ENCODE data around the gene HPSE2. TPM values are rescaled to one million over a fixed set of nuclear protein-coding genes. Genes with fewer than 3 reads are reported as not detected.

The HPSE2 gene
- total RNA-seq, 2 donors from 2014 or later, result 2.4 to 4.7 TPM

DNA sequence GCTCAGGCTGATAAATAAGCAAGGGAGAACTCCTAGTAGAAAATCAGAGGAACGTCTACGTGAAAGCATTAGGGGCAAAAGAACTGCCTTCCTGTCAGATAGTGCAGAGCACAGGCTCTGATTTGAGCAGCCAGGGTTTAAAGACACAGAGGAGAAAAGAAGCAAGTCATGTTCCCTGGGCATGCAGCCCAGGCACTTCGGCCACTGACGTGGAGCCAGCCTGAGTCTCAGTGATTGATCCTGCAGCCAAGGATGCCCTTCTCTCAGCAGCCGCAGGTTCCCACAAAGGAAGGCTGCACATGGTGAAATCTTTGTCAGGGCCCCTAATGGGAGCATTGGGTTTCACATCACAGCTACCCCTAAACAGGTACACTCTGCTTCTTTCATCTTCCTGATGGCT is 627.2 kb downstream of the HPSE2 start:
- TF ChIP-seq POLR2A (IDR thresholded peaks at IDR 0.05) (no peak), POLR2AphosphoS5 (IDR thresholded peaks at IDR 0.05) (peak; percentile 5)
- H3K4me3 ChIP-seq, result no peak overlapping the region
- intact Hi-C loops (cut with DNase I), result no loop called here
- no peaks in the 10 kb centered on the region for H3K27me3 ChIP-seq (replicated peaks; ENCODE audit: insufficient read depth)
- peaks cover 3% of the 10 kb centered on the region for H3K4me1 ChIP-seq (replicated peaks)
- H3K27ac ChIP-seq, result no peak overlapping the region
- 7% methylated on average over 5 of the region's 5 CpGs for WGBS
- H3K9me3 ChIP-seq, result no peaks in the 10 kb centered on the region
- DNase-seq (ENCODE audit: low spot score), result no peak
- no peaks in the 10 kb centered on the region for H3K36me3 ChIP-seq

DNA sequence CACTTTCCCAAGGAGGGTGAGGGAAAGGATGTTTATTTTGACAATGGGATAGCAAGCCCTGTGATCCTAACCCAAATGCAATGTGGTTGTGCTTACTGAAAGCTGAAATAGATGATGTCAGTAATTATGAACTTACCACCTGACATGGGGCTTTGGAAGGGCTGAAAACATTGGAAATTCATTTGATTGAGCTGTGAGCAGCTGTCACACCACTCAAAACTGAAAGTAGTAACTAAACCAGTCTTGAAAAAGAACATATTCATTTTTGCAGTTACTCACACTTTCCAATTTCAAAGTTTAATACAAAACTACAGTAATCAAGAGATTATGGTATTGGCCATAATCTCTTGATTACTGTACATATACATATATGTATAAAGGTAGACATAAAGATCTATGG is 633.4 kb downstream of the HPSE2 start:
- intact Hi-C loops (cut with DNase I), result no loop called here
- Histone ChIP-seq H3K27me3 (replicated peaks; ENCODE audit: insufficient read depth) (no peaks in the 10 kb centered on the region), H3K27ac (no peak overlapping the region), H3K36me3 (no peaks in the 10 kb centered on the region), H3K9me3 (no peaks in the 10 kb centered on the region), H3K4me3 (no peak overlapping the region), H3K4me1 (replicated peaks) (no peaks in the 10 kb centered on the region)
- TF ChIP-seq POLR2AphosphoS5 (IDR thresholded peaks at IDR 0.05), result no peak
- TF ChIP-seq, protein P1, sequence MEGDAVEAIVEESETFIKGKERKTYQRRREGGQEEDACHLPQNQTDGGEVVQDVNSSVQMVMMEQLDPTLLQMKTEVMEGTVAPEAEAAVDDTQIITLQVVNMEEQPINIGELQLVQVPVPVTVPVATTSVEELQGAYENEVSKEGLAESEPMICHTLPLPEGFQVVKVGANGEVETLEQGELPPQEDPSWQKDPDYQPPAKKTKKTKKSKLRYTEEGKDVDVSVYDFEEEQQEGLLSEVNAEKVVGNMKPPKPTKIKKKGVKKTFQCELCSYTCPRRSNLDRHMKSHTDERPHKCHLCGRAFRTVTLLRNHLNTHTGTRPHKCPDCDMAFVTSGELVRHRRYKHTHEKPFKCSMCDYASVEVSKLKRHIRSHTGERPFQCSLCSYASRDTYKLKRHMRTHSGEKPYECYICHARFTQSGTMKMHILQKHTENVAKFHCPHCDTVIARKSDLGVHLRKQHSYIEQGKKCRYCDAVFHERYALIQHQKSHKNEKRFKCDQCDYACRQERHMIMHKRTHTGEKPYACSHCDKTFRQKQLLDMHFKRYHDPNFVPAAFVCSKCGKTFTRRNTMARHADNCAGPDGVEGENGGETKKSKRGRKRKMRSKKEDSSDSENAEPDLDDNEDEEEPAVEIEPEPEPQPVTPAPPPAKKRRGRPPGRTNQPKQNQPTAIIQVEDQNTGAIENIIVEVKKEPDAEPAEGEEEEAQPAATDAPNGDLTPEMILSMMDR (IDR thresholded peaks at IDR 0.05), result no peak
- TF ChIP-seq POLR2A (IDR thresholded peaks at IDR 0.05), result no peak
- no peak for DNase-seq (ENCODE audit: low spot score)

DNA sequence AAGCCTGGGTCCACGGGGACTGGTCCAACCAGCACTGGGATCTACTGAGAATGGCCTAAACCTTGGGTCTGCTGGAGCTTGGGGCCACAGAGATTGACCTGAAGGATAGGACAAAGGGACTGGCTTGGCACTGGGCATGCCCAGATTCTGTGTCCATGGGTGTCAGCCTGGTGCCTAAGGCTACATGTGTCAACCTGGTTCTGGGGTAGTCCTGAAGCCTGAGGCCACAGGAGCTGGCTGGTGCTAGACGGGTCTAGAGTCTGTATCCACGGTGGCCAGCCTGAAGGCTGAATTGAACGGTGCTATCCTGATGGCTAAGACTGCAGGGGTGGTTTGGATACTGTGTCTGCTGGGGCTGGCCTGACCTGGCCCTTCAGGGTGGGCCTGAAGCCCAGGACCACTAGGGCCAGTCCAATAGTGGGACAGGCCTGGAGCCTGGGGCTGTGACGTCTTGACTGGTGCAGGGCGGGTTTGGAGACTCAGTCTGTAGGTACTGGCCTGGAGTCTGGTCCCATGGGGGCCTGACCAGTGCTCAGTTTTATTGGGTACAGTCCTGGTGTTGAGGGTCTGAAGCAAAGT is 636.5 kb downstream of the HPSE2 start:
- no peak overlapping the region for H3K27ac ChIP-seq
- no peaks in the 10 kb centered on the region for H3K4me1 ChIP-seq (replicated peaks)
- H3K27me3 ChIP-seq (replicated peaks; ENCODE audit: insufficient read depth), result no peaks in the 10 kb centered on the region
- TF ChIP-seq POLR2AphosphoS5 (IDR thresholded peaks at IDR 0.05), result no peak
- TF ChIP-seq, protein P1 (IDR thresholded peaks at IDR 0.05), result no peak
- no peak overlapping the region for H3K4me3 ChIP-seq
- H3K36me3 ChIP-seq, result no peaks in the 10 kb centered on the region
- 95% methylated on average over 6 of the region's 6 CpGs for WGBS
- no peak for DNase-seq (ENCODE audit: low spot score)
- H3K9me3 ChIP-seq, result no peaks in the 10 kb centered on the region
- intact Hi-C loops (cut with DNase I), result no loop called here

DNA sequence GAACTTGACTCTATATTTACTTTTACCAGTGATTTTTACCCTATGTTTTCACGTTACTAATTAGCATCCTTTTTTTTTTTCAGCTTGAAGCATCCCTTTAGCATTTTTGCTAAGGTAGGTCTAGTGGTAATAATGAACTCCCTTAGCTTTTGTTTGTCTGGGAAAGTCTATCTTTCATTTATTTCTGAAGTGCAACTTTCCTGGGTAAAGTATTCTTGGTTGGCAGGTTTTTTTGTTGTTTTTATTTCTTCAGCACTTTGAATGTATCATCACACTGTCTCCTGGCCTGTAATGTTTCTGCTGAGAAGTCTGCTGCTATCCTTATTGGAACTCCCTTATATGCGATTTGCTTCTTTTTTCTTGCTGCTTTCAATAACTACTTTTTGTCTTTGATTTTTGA is 639.2 kb downstream of the HPSE2 start:
- intact Hi-C loops (cut with DNase I), result no loop called here
- Histone ChIP-seq H3K36me3 (no peaks in the 10 kb centered on the region), H3K9me3 (no peaks in the 10 kb centered on the region), H3K4me3 (no peak overlapping the region), H3K27me3 (replicated peaks; ENCODE audit: insufficient read depth) (no peaks in the 10 kb centered on the region), H3K4me1 (replicated peaks) (no peaks in the 10 kb centered on the region), H3K27ac (no peak overlapping the region)
- TF ChIP-seq, protein P1 (IDR thresholded peaks at IDR 0.05), result no peak
- TF ChIP-seq POLR2A (IDR thresholded peaks at IDR 0.05) (no peak), POLR2AphosphoS5 (IDR thresholded peaks at IDR 0.05) (no peak)
- DNase-seq (ENCODE audit: low spot score), result no peak
- WGBS, result 93% methylated on average over 2 of the region's 2 CpGs

DNA sequence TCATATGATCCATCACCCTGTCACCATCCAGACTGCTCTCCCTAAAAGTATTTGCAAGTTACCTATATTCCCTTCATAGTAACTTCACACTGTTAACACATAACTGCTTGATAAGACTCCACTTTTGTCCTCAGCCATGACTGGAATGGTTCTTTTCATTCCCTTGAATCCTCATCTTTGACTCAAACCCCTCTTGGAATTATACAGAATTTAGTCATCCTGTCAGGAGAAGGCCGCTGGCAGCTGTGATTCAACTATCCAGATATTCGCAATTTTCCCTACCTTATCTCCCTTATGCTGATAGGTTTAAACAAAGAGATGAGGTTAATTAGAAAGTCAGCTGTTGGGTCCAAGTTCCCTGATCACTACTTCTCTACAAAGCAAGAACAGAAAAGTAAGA is 646.0 kb downstream of the HPSE2 start:
- WGBS, result 87% methylated on average over 2 of the region's 2 CpGs
- TF ChIP-seq, protein P1 (IDR thresholded peaks at IDR 0.05), result no peak
- TF ChIP-seq POLR2AphosphoS5 (IDR thresholded peaks at IDR 0.05) (no peak), POLR2A (IDR thresholded peaks at IDR 0.05) (no peak)
- H3K36me3 ChIP-seq, result no peaks in the 10 kb centered on the region
- no peaks in the 10 kb centered on the region for H3K27me3 ChIP-seq (replicated peaks; ENCODE audit: insufficient read depth)
- H3K4me3 ChIP-seq, result no peak overlapping the region
- H3K4me1 ChIP-seq (replicated peaks), result no peaks in the 10 kb centered on the region
- no peaks in the 10 kb centered on the region for H3K9me3 ChIP-seq
- no peak overlapping the region for H3K27ac ChIP-seq
- intact Hi-C loops (cut with DNase I), result no loop called here
- no peak for DNase-seq (ENCODE audit: low spot score)
